ENCODE results near the gene ADORA2A. TPM values are rescaled to one million over a fixed set of nuclear protein-coding genes. Genes with fewer than 3 reads are reported as not detected.
A peak's percentile ranks its signal among the peaks of the same experiment; 100 is the strongest.

The ADORA2A gene
- total RNA-seq, 1 donor from 2014 or later: 7.2 TPM

- Mint-ChIP-seq H3K4me1 (ENCODE audit: unreplicated experiment) (peaks cover 20% of the 10 kb centered on the region), H3K9me3 (no peaks in the 10 kb centered on the region), H3K27me3 (peaks cover 32% of the 10 kb centered on the region), H3K27ac (no peak overlapping the region), H3K36me3 (no peaks in the 10 kb centered on the region), H3K4me3 (peak overlapping the region; percentile 80)
- DNase-seq (ENCODE audit: extremely low spot score, unreplicated experiment): no peak
- TF ChIP-seq, protein P1, sequence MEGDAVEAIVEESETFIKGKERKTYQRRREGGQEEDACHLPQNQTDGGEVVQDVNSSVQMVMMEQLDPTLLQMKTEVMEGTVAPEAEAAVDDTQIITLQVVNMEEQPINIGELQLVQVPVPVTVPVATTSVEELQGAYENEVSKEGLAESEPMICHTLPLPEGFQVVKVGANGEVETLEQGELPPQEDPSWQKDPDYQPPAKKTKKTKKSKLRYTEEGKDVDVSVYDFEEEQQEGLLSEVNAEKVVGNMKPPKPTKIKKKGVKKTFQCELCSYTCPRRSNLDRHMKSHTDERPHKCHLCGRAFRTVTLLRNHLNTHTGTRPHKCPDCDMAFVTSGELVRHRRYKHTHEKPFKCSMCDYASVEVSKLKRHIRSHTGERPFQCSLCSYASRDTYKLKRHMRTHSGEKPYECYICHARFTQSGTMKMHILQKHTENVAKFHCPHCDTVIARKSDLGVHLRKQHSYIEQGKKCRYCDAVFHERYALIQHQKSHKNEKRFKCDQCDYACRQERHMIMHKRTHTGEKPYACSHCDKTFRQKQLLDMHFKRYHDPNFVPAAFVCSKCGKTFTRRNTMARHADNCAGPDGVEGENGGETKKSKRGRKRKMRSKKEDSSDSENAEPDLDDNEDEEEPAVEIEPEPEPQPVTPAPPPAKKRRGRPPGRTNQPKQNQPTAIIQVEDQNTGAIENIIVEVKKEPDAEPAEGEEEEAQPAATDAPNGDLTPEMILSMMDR (conservative IDR thresholded peaks at IDR 0.05): no peak
Measured at GRCh38 chr22:24424001-24424900, 3.1 kb upstream of the ADORA2A start.

GRCh38 chr22:24424901-24425775 lies 2.3 kb upstream of the ADORA2A start:
- Mint-ChIP-seq H3K36me3 (no peaks in the 10 kb centered on the region), H3K4me1 (ENCODE audit: unreplicated experiment) (peaks cover 21% of the 10 kb centered on the region), H3K9me3 (no peaks in the 10 kb centered on the region), H3K27me3 (peaks cover 32% of the 10 kb centered on the region), H3K4me3 (peak overlapping the region; percentile 80), H3K27ac (peak overlapping the region; percentile 79)
- TF ChIP-seq, protein P1 (conservative IDR thresholded peaks at IDR 0.05): no peak
- no peak for DNase-seq (ENCODE audit: extremely low spot score, unreplicated experiment)

DNA sequence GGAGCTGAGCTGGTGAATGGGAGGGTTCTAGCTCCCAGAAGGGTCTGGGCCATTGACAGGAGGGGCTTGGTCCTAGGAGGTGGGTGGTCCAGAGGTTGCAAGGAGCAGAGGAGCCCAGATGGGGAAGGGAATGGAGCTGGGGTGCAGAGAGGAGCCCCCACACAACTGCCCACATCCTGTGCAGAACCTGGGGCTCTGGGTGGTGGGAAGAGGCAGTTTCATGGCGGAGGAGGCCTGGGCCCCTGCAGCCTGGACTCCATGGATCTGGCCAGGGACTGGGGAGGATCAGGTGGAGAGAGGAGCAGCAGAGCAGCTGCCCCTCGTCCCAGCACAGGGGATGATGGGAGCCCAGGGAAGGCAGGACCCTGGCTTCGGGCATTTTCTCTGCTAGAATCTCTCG lies 963 bp upstream of the ADORA2A start:
- TF ChIP-seq, protein P1 (conservative IDR thresholded peaks at IDR 0.05): no peak
- no peak for DNase-seq (ENCODE audit: extremely low spot score, unreplicated experiment)
- H3K4me1 Mint-ChIP-seq (ENCODE audit: unreplicated experiment): peaks cover 24% of the 10 kb centered on the region
- peak overlapping the region; percentile 79 for H3K27ac Mint-ChIP-seq
- peaks cover 32% of the 10 kb centered on the region for H3K27me3 Mint-ChIP-seq
- no peaks in the 10 kb centered on the region for H3K9me3 Mint-ChIP-seq
- H3K36me3 Mint-ChIP-seq: no peaks in the 10 kb centered on the region
- H3K4me3 Mint-ChIP-seq: no peak overlapping the region

DNA sequence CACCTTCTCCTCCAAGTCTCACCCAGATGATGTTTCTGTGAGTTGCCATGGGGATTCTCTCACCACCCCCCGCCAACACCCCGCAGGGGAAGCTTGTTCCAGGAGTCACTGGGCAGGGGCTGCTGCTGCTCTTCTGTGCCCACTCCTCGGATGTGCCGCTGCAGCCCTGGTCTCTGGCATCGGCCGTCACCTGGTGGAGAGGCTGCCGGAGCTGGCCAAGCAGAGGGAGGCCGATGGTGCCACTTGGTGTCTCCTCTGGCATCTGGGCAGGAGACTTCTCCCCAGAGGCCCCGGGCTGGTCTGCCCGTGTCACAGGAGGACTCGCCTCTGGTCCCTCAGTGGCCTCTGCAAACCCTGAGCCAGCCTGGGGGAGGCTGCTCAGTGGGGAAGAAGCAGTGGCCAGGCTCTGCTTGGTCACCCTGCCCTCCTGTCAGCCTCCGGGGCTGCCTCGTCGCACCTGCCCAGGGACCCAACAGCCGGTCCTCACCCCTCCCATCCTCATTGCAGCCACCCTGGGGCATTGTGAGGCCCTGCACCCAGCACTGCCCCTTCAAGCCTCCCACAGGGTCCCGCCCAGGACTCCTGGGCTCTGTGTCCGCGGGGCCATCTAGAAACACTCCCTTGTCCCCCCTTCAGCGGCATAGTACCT lies 424 bp upstream of the ADORA2A start:
- H3K4me3 Mint-ChIP-seq: no peak overlapping the region
- H3K27me3 Mint-ChIP-seq: peaks cover 32% of the 10 kb centered on the region
- H3K9me3 Mint-ChIP-seq: no peaks in the 10 kb centered on the region
- TF ChIP-seq, protein P1 (conservative IDR thresholded peaks at IDR 0.05): no peak
- H3K4me1 Mint-ChIP-seq (ENCODE audit: unreplicated experiment): peaks cover 27% of the 10 kb centered on the region
- no peaks in the 10 kb centered on the region for H3K36me3 Mint-ChIP-seq
- no peak for DNase-seq (ENCODE audit: extremely low spot score, unreplicated experiment)
- H3K27ac Mint-ChIP-seq: no peak overlapping the region

- Mint-ChIP-seq H3K27ac (peak overlapping the region; percentile 27), H3K4me1 (ENCODE audit: unreplicated experiment) (peaks cover 24% of the 10 kb centered on the region), H3K36me3 (no peaks in the 10 kb centered on the region), H3K9me3 (no peaks in the 10 kb centered on the region), H3K4me3 (peak overlapping the region; percentile 41), H3K27me3 (peaks cover 26% of the 10 kb centered on the region)
- DNase-seq (ENCODE audit: extremely low spot score, unreplicated experiment): no peak
- TF ChIP-seq, protein P1 (conservative IDR thresholded peaks at IDR 0.05): no peak
Measured at GRCh38 chr22:24428751-24429410, 1.5 kb downstream of the ADORA2A start.

All from type B pancreatic cell (in vitro differentiated cells).